H1 (cell line): Measurements from ENCODE around the gene TTC23.

ENCODE experiments used
- BACH1 ChIP-seq: IDR thresholded peaks from 2 replicates; pipeline ENCODE4 v1.6.1; 2012; ENCODE audit warnings: low read length, improper control_type of control experiment
- CBX5 ChIP-seq: fragments of 300-800, 300-1000 bp; sonication (generic); IDR thresholded peaks from 2 replicates; pipeline ENCODE4 v1.7.1; 2016; ENCODE audit warnings: antibody characterized with exemption, low read length, low read depth
- CTCF ChIP-seq, 3 experiments: IDR thresholded peaks; 1 replicate in 2 of 3; 2 replicates in 1 of 3; pipeline versions ENCODE4 v1.5.1 to v1.6.1; 2011; ENCODE audit warnings: low read length in 3 of 3, mild to moderate bottlenecking in 3 of 3, inconsistent platforms in 2 of 3, low read depth in 1 of 3, moderate library complexity in 1 of 3; ENCODE audit not compliant: insufficient read depth in 1 of 3; ENCODE audit errors: control extremely low read depth in 1 of 3
- EZH2 ChIP-seq: fragments of 200-600 bp; sonication (generic); IDR thresholded peaks from 2 replicates; pipeline ENCODE4 v1.7.1; 2012; ENCODE audit warnings: low read depth, mild to moderate bottlenecking, moderate library complexity, low read length, inconsistent platforms; ENCODE audit not compliant: severe bottlenecking
- HDAC2 ChIP-seq, 2 experiments: fragments of 300-600 bp in 1 of 2; sonication (generic) in 1 of 2; IDR thresholded peaks; 2 replicates each; pipeline ENCODE4 v1.6.1; 2011 to 2012; ENCODE audit warnings: low read depth in 2 of 2, low read length in 2 of 2, mild to moderate bottlenecking in 2 of 2, moderate library complexity in 2 of 2, borderline replicate concordance in 1 of 2, inconsistent platforms in 1 of 2
- MAX ChIP-seq: IDR thresholded peaks from 2 replicates; pipeline ENCODE4 v1.6.1; 2012; ENCODE audit warnings: inconsistent platforms
- POLR2A ChIP-seq, 2 experiments: IDR thresholded peaks; 1 replicate in 1 of 2; 2 replicates in 1 of 2; pipeline ENCODE4 v1.6.1; 2011; ENCODE audit warnings: low read depth in 2 of 2, low read length in 2 of 2, mild to moderate bottlenecking in 2 of 2; ENCODE audit errors: control extremely low read depth in 1 of 2
- POLR2AphosphoS5 ChIP-seq: IDR thresholded peaks from 2 replicates; pipeline ENCODE4 v1.6.1; 2011; ENCODE audit warnings: low read depth, low read length
- RFX5 ChIP-seq: IDR thresholded peaks from 2 replicates; pipeline ENCODE4 v1.6.1; 2011; ENCODE audit warnings: low read depth, low read length, improper control_type of control experiment, borderline replicate concordance
- SUZ12 ChIP-seq: fragments of 200-600 bp; sonication (generic); IDR thresholded peaks from 2 replicates; pipeline ENCODE4 v1.6.1; 2012; ENCODE audit warnings: mild to moderate bottlenecking, inconsistent platforms, low read length, moderate library complexity, mixed read lengths
- TEAD4 ChIP-seq: IDR thresholded peaks from 2 replicates; pipeline ENCODE4 v1.6.1; 2012; ENCODE audit warnings: low read depth, low read length, inconsistent platforms, mixed read lengths

GRCh38 chr15:99145005-99145404 is 104.4 kb downstream of the TTC23 start:
- TF ChIP-seq BACH1 (no peak), POLR2A (IDR thresholded peaks at IDR 0.05; ENCODE audit: control extremely low read depth in 1 of 2, low read depth in 2 of 2, low read length in 2 of 2) (no peak), POLR2AphosphoS5 (no peak), CTCF (IDR thresholded peaks at IDR 0.05; ENCODE audit: control extremely low read depth in 1 of 3, insufficient read depth in 1 of 3, low read depth in 1 of 3, low read length in 3 of 3) (no peak), RFX5 (no peak), HDAC2 (IDR thresholded peaks at IDR 0.05; ENCODE audit: borderline replicate concordance in 1 of 2, low read depth in 2 of 2, low read length in 2 of 2) (no peak), CBX5 (no peak), SUZ12 (no peak), TEAD4 (no peak), EZH2 (no peak), MAX (no peak)
